HEK293T (cell line): Measurements from ENCODE around the gene GRIA3.
A peak's percentile ranks its signal among the peaks of the same experiment; 100 is the strongest.

Source experiments
- CTCF ChIA-PET: fragments of 350-600 bp; formaldehyde crosslinking; extraction: SDS; loops from one replicate; lab custom pipeline; 2021; ENCODE audit warnings: antibody characterized with exemption, inconsistent platforms; lab: Yijun Ruan, JAX
- POLR2A ChIA-PET: fragments of 350-600 bp; formaldehyde crosslinking; extraction: SDS; loops from one replicate; lab custom pipeline; 2020; ENCODE audit warnings: antibody characterized with exemption, inconsistent platforms; lab: Yijun Ruan, JAX
- DNase-seq: peaks from one replicate; pipeline ENCODE4 v3.0.0; 2012; ENCODE audit warnings: mixed read lengths; ENCODE audit errors: extremely low spot score
- ARNT ChIP-seq: fragments of 450-650 bp; IDR thresholded peaks from 2 replicates; pipeline ENCODE4 v1.6.1; 2017; ENCODE audit warnings: mild to moderate bottlenecking
- BHLHE40 ChIP-seq: fragments of 450-650 bp; IDR thresholded peaks from 2 replicates; pipeline ENCODE4 v1.6.1; 2016; ENCODE audit warnings: mild to moderate bottlenecking, moderate library complexity, borderline replicate concordance
- CTBP1 ChIP-seq: fragments of 450-650 bp; IDR thresholded peaks from 2 replicates; pipeline ENCODE4 v1.6.1; 2016; ENCODE audit warnings: borderline replicate concordance
- ELF4 ChIP-seq: fragments of 450-650 bp; IDR thresholded peaks from 2 replicates; pipeline ENCODE4 v1.6.1; 2017; ENCODE audit warnings: antibody characterized with exemption
- FOXA1 ChIP-seq: fragments of 450-650 bp; IDR thresholded peaks from 2 replicates; pipeline ENCODE4 v1.6.1; 2016; ENCODE audit warnings: mild to moderate bottlenecking
- FOXK2 ChIP-seq: fragments of 450-650 bp; IDR thresholded peaks from 2 replicates; pipeline ENCODE4 v1.6.1; 2016; ENCODE audit warnings: mild to moderate bottlenecking
- FOXM1 ChIP-seq: fragments of 450-650 bp; IDR thresholded peaks from 2 replicates; pipeline ENCODE4 v1.6.1; 2017; ENCODE audit warnings: mild to moderate bottlenecking, borderline replicate concordance
- HDGF ChIP-seq: fragments of 450-650 bp; IDR thresholded peaks from 2 replicates; pipeline ENCODE4 v1.6.1; 2017; ENCODE audit warnings: antibody characterized with exemption, borderline replicate concordance
- L3MBTL2 ChIP-seq: fragments of 450-650 bp; conservative IDR thresholded peaks from 2 replicates; pipeline ENCODE4 v1.6.1; 2016; ENCODE audit warnings: mild to moderate bottlenecking
- LEF1 ChIP-seq: fragments of 450-650 bp; IDR thresholded peaks from 2 replicates; pipeline ENCODE4 v1.6.1; 2017; ENCODE audit warnings: mild to moderate bottlenecking, borderline replicate concordance
- NFRKB ChIP-seq: fragments of 450-650 bp; IDR thresholded peaks from 2 replicates; pipeline ENCODE4 v1.6.1; 2016; ENCODE audit warnings: mild to moderate bottlenecking, moderate library complexity
- SP1 ChIP-seq: fragments of 450-650 bp; IDR thresholded peaks from 2 replicates; pipeline ENCODE4 v1.6.1; 2017
- SUZ12 ChIP-seq: fragments of 450-650 bp; IDR thresholded peaks from 2 replicates; pipeline ENCODE4 v1.6.1; 2016; ENCODE audit warnings: mild to moderate bottlenecking
- TARDBP ChIP-seq: fragments of 450-650 bp; IDR thresholded peaks from 2 replicates; pipeline ENCODE4 v1.6.1; 2016
- ZNF384 ChIP-seq: fragments of 450-650 bp; IDR thresholded peaks from 2 replicates; pipeline ENCODE4 v1.6.1; 2016
- TF ChIP-seq, protein P1 (sequence below): fragments of 450-650 bp; IDR thresholded peaks from 2 replicates; pipeline ENCODE4 v1.6.1; 2016

The GRIA3 gene

DNA sequence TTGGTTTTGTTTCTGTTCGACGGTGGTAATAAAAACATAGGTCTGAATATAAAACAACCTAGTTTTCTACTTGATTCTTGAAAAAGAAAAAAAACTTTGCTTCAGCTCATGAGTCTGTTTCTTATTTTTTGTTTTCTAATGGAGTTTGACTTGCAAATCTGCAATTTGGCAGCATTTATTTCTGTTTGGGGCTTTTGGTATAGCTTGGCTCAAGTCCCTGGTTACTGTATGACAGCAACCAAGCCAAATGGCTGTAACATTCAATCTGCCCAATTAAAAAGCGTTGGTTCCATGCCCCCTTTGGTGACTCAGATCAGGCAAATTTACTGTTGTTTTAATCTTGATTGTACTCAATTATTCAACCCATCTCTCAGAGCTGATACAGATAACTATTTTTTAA, 263.4 kb downstream of the GRIA3 start:
- no peak for TF ChIP-seq SUZ12
- no peak for TF ChIP-seq BHLHE40
- no peak for TF ChIP-seq CTBP1
- TF ChIP-seq ZNF384, result no peak
- no peak for TF ChIP-seq ELF4
- no peak for TF ChIP-seq ARNT
- TF ChIP-seq SP1, result no peak
- no peak for TF ChIP-seq FOXA1
- TF ChIP-seq LEF1, result no peak
- no peak for TF ChIP-seq NFRKB
- no peak for TF ChIP-seq FOXM1
- TF ChIP-seq HDGF, result no peak
- no peak for TF ChIP-seq FOXK2
- DNase-seq, result no peak
- ChIA-PET CTCF (interaction anchor here (0.7 kb wide), 1 partner anchor 333 kb away, joined by 4 read pairs; no protein-coding TSS in a partner anchor), POLR2A (no interaction called here)

DNA sequence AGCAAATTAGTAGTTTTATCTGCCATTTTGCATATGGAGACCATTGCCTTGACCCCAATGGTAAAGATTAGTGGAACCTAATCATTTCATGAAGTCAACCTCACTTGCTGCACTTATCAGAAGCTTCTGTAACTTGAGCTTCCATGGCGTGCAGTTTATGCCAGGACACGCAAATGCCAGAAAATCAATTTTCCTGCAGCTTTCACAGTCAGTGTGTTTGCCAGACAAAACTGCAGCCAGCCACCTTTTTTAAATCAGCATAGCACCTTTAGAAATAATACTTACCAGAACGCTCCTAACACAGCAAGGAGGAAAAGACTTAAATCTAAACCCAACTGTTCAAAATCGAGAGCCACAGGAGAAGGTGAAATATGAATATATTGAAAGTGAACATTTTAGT, 265.3 kb downstream of the GRIA3 start:
- POLR2A ChIA-PET, result no interaction called here
- CTCF ChIA-PET, result no interaction called here
- DNase-seq, result no peak
- TF ChIP-seq SP1, result no peak
- TF ChIP-seq FOXM1, result no peak
- TF ChIP-seq, protein P1, sequence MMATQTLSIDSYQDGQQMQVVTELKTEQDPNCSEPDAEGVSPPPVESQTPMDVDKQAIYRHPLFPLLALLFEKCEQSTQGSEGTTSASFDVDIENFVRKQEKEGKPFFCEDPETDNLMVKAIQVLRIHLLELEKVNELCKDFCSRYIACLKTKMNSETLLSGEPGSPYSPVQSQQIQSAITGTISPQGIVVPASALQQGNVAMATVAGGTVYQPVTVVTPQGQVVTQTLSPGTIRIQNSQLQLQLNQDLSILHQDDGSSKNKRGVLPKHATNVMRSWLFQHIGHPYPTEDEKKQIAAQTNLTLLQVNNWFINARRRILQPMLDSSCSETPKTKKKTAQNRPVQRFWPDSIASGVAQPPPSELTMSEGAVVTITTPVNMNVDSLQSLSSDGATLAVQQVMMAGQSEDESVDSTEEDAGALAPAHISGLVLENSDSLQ, result no peak
- TF ChIP-seq ELF4, result no peak
- TF ChIP-seq L3MBTL2, result no peak
- no peak for TF ChIP-seq SUZ12
- TF ChIP-seq FOXA1, result no peak
- TF ChIP-seq NFRKB, result no peak
- no peak for TF ChIP-seq ZNF384

DNA sequence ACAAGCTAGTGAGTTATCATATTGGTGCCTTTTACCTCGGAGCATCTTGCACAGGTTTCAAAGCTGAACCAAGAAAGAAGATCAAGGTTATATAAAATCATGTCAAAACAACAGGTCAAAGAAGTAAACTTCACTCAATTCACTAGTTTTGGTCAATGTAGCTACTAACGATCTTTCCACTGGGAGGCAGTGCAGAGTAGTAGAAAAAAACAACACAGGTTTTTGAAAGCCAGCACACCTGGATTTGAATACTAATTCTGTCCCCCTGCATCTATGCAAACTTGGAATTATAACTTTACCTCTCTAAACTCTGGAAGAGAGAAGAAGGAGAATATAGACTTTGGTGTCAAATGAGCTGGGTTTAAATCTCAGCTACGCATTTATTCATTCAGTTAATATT, 266.1 kb downstream of the GRIA3 start:
- CTCF ChIA-PET, result interaction anchor here (0.6 to 1.0 kb wide), 3 partner anchors 28 to 328 kb away, joined by 3 read pairs; no protein-coding TSS in a partner anchor
- POLR2A ChIA-PET, result no interaction called here
- TF ChIP-seq ELF4 (no peak), SP1 (no peak), FOXK2 (no peak), FOXA1 (no peak), ARNT (no peak), TARDBP (no peak), HDGF (no peak), SUZ12 (no peak), BHLHE40 (no peak), L3MBTL2 (no peak), NFRKB (no peak), LEF1 (no peak), ZNF384 (no peak), FOXM1 (no peak), CTBP1 (no peak)
- TF ChIP-seq, protein P1, result no peak
- DNase-seq, result peak; percentile 38

DNA sequence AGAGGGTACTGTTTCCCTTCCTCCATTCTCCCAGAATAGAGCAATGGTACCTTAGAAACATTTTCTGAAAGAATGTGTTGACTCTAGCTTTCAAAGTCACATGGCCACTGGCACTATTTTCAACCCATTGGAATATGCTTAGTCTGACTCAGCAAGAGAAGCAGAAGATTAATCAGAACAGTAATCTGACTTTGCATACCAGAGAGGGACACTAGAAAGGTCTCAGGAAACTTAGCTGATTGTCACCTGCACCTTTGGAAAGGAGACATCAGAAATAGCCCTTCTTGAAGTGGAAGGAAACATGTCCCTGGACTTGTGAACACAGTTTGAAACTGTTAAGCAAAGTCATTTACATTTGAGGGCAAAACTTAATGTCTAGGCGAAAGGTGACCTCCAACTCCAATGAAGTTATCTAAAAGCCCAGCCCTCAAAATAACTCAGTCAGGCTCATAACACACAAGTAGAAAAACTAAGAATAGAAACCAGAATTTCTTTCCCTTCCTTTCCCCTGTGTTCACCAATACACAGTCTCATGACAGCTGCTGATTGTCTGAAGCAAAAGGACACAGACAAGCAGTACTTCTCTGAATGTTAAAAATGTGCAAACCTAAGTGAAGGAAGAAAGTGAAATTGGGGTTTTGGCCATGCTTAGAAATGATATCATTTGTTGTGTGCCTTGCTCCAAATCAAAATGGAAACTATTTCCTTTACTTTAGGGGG, 270.8 kb downstream of the GRIA3 start:
- TF ChIP-seq L3MBTL2 (no peak), FOXM1 (no peak), LEF1 (no peak), NFRKB (no peak), FOXA1 (no peak), TARDBP (no peak), CTBP1 (no peak), ZNF384 (no peak), ARNT (no peak), ELF4 (no peak), HDGF (no peak), SUZ12 (no peak), FOXK2 (no peak), BHLHE40 (no peak), SP1 (no peak)
- TF ChIP-seq, protein P1, result no peak
- no peak for DNase-seq
- CTCF ChIA-PET, result no interaction called here
- POLR2A ChIA-PET, result no interaction called here

DNA sequence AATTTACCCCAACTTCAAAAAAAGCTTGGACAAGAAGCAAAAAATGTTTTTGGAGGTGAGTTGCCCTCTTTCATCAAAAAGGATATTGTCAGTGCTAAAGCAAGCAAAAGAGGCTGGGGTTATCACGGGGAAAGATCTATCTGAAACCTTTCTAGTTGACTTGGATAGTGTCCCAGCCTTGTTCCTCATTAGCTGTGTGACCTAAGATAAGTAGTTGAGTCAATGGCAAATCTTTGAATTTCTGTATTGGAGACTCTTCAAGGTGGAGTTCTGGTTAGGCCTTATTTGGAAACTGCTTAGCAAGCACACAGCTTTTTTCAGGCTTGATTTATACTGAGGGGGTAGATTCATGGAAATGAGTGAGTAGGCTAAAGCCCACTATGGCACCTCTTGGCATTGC, 271.6 kb downstream of the GRIA3 start:
- CTCF ChIA-PET, result no interaction called here
- DNase-seq, result no peak
- POLR2A ChIA-PET, result no interaction called here
- no peak for TF ChIP-seq L3MBTL2
- TF ChIP-seq, protein P1, result no peak
- TF ChIP-seq ELF4, result no peak
- no peak for TF ChIP-seq LEF1
- no peak for TF ChIP-seq ARNT

DNA sequence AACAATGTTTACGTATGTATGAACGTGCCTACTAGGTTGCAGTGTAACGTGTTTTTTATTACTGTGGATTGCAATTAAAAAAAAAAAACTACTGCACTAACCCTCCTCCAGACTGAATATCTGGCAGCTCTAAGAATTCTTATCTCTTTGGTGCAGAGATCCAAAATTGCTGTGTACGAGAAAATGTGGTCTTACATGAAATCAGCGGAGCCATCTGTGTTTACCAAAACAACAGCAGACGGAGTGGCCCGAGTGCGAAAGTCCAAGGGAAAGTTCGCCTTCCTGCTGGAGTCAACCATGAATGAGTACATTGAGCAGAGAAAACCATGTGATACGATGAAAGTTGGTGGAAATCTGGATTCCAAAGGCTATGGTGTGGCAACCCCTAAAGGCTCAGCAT, 280.6 kb downstream of the GRIA3 start:
- DNase-seq, result no peak
- POLR2A ChIA-PET, result no interaction called here
- TF ChIP-seq FOXM1 (no peak), SP1 (no peak), ELF4 (no peak), ARNT (no peak)
- CTCF ChIA-PET, result no interaction called here
